Upper lobe of right lung (tissue), 1 donor: Measurements from ENCODE around the gene CACNA1B. TPM values are rescaled to one million over a fixed set of nuclear protein-coding genes. Genes with fewer than 3 reads are reported as not detected.

ENCODE experiments used
- ATAC-seq: fragments of 200-7000 bp; cut with Tn5 transposase; one replicate; pipeline ENCODE4 v1.9.1; 2020; ENCODE audit warnings: mild to moderate bottlenecking, moderate library complexity
- DNase-seq: peaks from one replicate; pipeline ENCODE4 v3.0.0-alpha.2; 2020
- H3K27ac ChIP-seq: fragments of 200-600 bp; one replicate; pipeline ENCODE4 v1.8.0; 2022
- H3K27me3 ChIP-seq: fragments of 200-600 bp; one replicate; pipeline ENCODE4 v1.8.0; 2022; ENCODE audit warnings: mild to moderate bottlenecking
- H3K36me3 ChIP-seq: fragments of 200-600 bp; one replicate; pipeline ENCODE4 v1.8.0; 2022
- H3K4me1 ChIP-seq: fragments of 200-600 bp; one replicate; pipeline ENCODE4 v1.8.0; 2022
- H3K4me3 ChIP-seq: fragments of 200-600 bp; one replicate; pipeline ENCODE4 v1.8.0; 2022; ENCODE audit warnings: mild to moderate bottlenecking
- H3K9me3 ChIP-seq: fragments of 200-600 bp; one replicate; pipeline ENCODE4 v1.8.0; 2022
- CTCF ChIP-seq: fragments of 200-600 bp; IDR thresholded peaks from one replicate; pipeline ENCODE4 v1.8.0; 2022; ENCODE audit warnings: antibody characterized with exemption
- intact Hi-C: fragments of 100-400 bp; cut with DNase I; formaldehyde crosslinking; loops from one replicate; pipeline ENCODE4 v1.11.0; 2022
- total RNA-seq: library from RNA; stranded (reverse); fragmentation: NEBNext Ultra II Directional; extraction: Animal tissue kit (Norgen Biotek cat#: 25700); gene quantifications from one replicate; pipeline ENCODE4 v1.2.1, GENCODE V29; 2021
- donor health status: DM: no; HTN: yes; CAD: no; lungs with severe emphysema.

Gene CACNA1B
- total RNA-seq, 1 donor from 2014 or later = 0.29 TPM

DNA sequence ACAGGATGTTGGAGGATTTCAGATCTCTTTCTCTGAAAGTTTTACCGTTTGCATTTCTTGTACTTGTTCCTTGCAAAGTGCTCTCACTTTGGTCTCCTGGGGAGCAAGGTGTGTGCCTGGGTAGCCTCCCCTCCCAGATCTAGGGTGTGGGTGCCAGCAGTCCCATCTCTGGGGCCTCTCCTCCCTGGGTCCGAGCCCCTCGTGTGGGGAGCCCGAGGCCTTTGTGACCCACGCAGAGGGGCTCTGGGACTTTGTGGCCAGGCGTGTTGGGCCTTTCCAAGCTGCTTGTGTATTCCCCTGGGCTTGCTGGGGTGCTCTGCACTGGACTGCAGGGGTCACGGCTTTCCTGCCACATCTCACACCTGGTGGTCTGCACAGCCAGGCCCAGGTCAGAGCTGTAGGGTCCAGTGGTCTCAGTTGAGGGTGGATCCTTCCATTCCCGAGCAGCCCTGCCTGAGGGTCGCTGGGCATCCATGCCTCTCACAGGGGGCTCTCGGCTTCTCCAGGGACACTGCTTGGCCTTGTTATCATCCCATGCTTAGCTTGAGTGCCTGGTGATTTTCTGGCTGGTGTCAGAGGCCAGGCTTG lies 96.3 kb downstream of the CACNA1B start:
- H3K9me3 ChIP-seq = no peaks in the 10 kb centered on the region
- ATAC-seq (no peak), DNase-seq (peak; percentile 34)
- intact Hi-C loops = no loop called here
- no peaks in the 10 kb centered on the region for H3K36me3 ChIP-seq
- no peaks in the 10 kb centered on the region for H3K27me3 ChIP-seq
- no peaks in the 10 kb centered on the region for H3K4me1 ChIP-seq
- H3K4me3 ChIP-seq = no peak overlapping the region
- TF ChIP-seq CTCF = no peak
- no peak overlapping the region for H3K27ac ChIP-seq

DNA sequence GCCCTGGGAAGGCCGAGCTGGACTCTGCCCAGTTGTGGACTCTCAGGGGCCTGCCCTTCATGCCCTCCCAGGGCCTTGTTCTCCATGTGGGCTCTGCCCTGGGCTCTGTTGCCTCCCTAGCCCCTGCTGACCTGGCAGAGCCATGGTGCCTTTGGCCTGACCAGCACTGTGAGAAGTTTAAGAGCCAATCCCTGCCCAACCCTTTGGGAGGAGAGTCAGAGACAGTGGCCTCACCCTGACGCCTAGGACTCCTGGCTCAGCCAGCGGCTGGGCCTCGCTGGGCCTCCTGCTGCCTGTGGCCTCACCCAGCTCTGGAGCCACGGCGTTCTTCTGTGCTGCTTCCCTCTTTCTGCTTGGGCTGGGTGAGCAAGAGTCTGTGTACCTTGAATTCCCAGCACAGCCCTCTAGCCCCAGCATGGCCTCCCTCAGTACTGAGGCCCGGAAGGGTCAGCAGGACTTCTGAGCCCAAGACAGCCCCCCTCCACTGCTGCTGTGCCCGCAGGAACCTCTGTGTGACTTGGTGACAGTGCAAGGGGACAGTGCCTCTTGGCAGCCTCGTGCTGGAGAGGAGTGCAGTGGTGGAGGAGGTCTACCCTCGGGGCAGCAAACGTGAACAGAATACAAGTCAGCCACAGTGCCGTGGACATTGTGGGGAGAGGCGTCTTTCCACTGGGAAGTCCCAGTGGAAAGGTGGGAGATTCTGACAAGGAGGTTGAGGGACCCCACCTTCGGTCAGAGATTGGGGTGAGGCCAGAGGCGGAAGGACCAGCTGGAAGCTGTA lies 97.4 kb downstream of the CACNA1B start:
- intact Hi-C loops = no loop called here
- no peak overlapping the region for H3K4me3 ChIP-seq
- H3K27me3 ChIP-seq = no peaks in the 10 kb centered on the region
- no peaks in the 10 kb centered on the region for H3K36me3 ChIP-seq
- no peak for ATAC-seq
- H3K9me3 ChIP-seq = no peaks in the 10 kb centered on the region
- TF ChIP-seq CTCF = no peak
- no peak overlapping the region for H3K27ac ChIP-seq
- DNase-seq = peak; percentile 53
- H3K4me1 ChIP-seq = no peaks in the 10 kb centered on the region

DNA sequence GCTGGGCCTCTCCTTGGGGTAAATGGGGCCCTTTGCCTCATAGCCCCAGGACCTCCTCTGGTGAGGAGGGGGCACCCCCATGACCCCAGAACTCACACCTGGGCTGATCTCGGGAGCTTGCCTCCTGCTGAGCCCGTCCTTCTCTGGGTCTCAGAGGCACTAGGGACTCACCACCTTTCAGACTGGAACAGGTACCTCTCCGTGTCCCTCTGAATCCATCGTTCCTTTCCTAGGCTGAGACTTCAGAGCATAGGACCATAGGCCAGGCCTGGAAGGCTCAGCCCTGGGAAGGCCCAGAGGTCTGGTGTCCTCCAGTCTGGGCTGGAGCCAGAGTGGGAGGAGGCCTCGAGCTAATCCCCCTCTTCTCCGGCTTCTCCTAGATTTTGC lies 97.9 kb downstream of the CACNA1B start:
- Histone ChIP-seq H3K9me3 (no peaks in the 10 kb centered on the region), H3K36me3 (no peaks in the 10 kb centered on the region), H3K4me1 (no peaks in the 10 kb centered on the region), H3K27ac (no peak overlapping the region), H3K4me3 (no peak overlapping the region), H3K27me3 (no peaks in the 10 kb centered on the region)
- peak; percentile 38 for DNase-seq
- ATAC-seq = no peak
- intact Hi-C loops = no loop called here
- TF ChIP-seq CTCF = no peak

DNA sequence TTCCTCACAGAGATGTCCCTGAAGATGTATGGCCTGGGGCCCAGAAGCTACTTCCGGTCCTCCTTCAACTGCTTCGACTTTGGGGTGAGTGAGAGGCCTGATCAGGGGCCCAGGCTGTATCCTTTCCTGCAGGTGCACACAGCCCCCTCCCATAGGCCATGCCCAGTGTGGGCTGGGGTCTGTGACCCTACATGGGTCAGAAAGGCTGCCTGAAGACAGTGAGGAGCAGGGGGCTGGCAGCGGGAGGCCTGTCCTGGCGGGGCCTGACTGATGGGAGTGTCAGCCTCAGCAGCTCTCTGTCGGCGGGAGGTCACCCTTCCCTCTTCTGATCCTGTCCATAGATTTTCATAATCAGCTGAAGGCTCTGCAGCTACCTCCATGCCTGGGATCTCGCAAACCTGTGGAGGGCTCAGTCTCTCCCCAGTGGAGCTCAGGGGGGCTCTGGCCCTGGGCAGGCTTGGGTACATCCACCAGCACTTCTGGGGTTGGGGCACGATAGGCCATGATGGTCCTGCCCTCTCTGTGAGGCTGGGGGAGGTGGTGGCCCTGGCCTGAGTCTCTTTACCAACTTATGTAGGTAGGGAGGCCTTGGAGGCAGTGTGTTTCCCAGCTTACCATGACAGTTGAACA lies 98.5 kb downstream of the CACNA1B start:
- H3K36me3 ChIP-seq = no peaks in the 10 kb centered on the region
- DNase-seq = peak; percentile 45
- no peak for ATAC-seq
- TF ChIP-seq CTCF = no peak
- no peak overlapping the region for H3K4me3 ChIP-seq
- intact Hi-C loops = no loop called here
- no peaks in the 10 kb centered on the region for H3K27me3 ChIP-seq
- no peak overlapping the region for H3K27ac ChIP-seq
- no peaks in the 10 kb centered on the region for H3K4me1 ChIP-seq
- no peaks in the 10 kb centered on the region for H3K9me3 ChIP-seq

- DNase-seq = no peak
- TF ChIP-seq CTCF = no peak
Observed at GRCh38 chr9:137977571-137978261, 100.1 kb downstream of the CACNA1B start.

More at GRCh38 chr9:137977571-137978261, 100.1 kb downstream of the CACNA1B start:
- no peak overlapping the region for H3K27ac ChIP-seq
- no peaks in the 10 kb centered on the region for H3K9me3 ChIP-seq
- H3K4me1 ChIP-seq = no peaks in the 10 kb centered on the region
- H3K36me3 ChIP-seq = no peaks in the 10 kb centered on the region
- ATAC-seq = no peak
- no peak overlapping the region for H3K4me3 ChIP-seq
- H3K27me3 ChIP-seq = no peaks in the 10 kb centered on the region
- intact Hi-C loops = no loop called here
